Measurements from ENCODE around the gene UBE2D4.
"Not testable (repeated sequence)": the region's sequence is repeated elsewhere in the genome, so short reads cannot be mapped to it uniquely, and the experiment has no call there.

The UBE2D4 gene

GRCh38 chr7:43914795-43915194 lies 11.4 kb upstream of the UBE2D4 start:
- DNase-seq (ENCODE audit: low read depth): no peak

DNA sequence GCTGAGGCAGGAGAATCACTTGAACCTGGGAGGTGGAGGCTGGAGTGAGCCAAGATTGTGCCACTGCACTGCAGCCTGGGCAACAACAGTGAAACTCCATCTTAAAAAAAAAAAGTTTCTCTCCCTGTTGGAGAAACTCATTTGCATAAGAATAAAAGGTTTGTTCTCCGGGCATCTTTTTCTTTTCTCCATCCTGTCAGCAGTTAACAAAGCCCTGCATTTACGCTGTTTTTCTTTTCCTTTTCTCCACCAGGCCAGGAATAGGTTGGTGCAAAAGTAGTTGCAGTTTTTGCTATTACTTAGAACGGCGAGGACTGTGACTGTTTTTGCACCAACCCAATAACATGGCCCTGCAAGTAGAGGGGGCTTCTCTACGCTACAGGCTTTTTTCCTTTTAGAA lies 10.3 kb upstream of the UBE2D4 start:
- DNase-seq (ENCODE audit: low read depth): no peak

DNA sequence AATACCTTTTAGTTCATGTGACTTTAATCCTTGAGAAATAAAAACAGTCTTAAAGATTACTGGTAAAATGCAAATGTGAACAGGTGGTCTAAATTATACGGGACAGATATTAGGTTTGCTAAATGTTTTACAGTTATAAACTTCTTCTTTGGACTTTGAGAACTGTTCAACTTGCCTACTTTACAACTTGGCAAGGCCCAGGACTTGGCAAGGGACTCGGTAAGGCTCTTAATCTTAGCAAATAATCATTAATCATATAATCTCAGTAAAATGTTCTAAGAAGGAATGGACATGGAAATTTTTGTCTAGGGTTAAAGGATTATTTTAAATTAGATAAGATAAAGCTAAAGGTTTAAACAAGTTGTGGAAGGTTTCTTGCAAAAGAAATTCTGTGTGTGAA lies 4.8 kb upstream of the UBE2D4 start:
- DNase-seq (ENCODE audit: low read depth): no peak

GRCh38 chr7:43922726-43923125 lies 3.5 kb upstream of the UBE2D4 start:
- DNase-seq (ENCODE audit: low read depth): no peak

DNA sequence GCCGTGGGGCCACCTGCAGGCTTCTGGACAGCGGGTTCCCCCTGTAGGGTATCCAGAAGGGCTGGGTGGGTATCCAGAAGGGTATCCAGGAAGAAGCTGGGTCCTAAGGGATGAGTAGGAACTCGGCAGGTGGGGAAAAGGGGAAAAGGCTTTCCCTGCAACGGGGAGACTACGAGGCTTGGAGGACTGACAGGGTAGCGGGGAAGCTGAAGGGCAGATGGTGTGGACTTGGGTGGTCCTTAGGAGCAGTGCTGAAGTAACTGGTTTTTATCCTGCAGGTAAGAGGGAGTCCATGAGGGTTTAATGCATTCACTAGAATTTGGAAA lies 525 bp downstream of the UBE2D4 start:
- no peak for DNase-seq (ENCODE audit: low read depth)

- DNase-seq (ENCODE audit: low read depth): no peak
Measured at GRCh38 chr7:43927810-43928209, 1.6 kb downstream of the UBE2D4 start.

GRCh38 chr7:43929529-43930457 lies 3.6 kb downstream of the UBE2D4 start:
- no peak for DNase-seq (ENCODE audit: low read depth)

DNA sequence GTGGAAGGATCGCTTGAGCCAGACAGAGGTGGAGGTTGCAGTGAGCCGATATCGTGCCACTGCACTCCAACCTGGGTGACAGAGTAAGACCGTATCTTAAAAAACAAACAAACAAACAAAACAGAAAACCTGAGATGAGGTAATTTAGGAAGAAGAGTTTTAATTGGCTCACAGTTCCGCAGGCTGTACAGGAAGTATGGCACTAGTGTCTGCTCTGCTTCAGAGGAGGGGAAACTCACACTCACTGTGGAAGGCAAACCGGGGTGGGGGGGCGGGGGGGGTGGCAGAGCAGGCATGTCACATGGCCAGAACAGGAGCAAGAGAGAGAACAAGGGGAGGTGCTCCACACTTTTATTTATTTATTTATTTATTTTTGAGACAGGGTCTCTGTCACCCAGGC lies 5.1 kb downstream of the UBE2D4 start:
- DNase-seq (ENCODE audit: low read depth): no peak

- DNase-seq (ENCODE audit: low read depth): no peak
Measured at GRCh38 chr7:43933902-43934560, 7.8 kb downstream of the UBE2D4 start.

DNA sequence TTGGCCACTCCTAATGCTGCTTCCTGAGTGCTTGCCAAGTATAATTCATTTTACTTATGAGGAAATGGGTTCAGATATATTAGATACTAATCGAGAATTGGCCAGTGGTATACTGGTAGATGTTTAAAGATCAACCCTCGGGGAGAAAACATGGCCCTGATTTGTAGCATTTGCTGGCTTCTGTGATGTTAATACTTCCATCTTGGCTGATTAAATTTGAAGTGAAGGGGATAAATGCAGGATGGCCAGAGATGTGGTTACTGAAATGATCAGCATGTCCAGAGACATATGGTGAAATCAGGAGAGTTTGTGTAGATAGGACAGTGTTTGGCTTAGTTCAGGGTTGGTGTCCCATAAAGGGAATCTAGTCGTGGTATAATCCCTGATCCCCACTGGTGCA lies 11.2 kb downstream of the UBE2D4 start:
- DNase-seq (ENCODE audit: low read depth): no peak

- no peak for DNase-seq (ENCODE audit: low read depth)
Measured at GRCh38 chr7:43938892-43939482, 12.8 kb downstream of the UBE2D4 start.

DNA sequence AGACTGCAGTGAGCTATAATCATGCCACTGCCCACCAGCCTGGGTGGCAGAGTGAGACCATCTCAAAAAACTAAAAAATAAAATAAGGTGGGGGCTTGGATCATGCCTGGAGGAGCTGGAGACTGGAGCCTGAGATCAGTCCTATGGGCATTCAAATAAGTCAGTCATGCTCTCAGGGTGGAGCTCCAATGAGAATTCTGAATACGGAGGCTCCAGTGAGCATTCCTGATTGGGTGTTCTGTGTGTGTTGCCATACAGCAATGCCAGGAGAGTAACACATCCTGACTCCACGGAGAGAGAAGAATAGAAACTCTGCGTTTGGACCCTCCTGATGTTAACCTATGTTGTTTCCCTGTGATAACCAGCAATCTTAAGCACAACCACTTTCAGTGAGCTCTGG lies 16.0 kb downstream of the UBE2D4 start:
- DNase-seq (ENCODE audit: low read depth): no peak

- DNase-seq (ENCODE audit: low read depth): no peak
Measured at GRCh38 chr7:43942997-43943396, 16.8 kb downstream of the UBE2D4 start.

DNA sequence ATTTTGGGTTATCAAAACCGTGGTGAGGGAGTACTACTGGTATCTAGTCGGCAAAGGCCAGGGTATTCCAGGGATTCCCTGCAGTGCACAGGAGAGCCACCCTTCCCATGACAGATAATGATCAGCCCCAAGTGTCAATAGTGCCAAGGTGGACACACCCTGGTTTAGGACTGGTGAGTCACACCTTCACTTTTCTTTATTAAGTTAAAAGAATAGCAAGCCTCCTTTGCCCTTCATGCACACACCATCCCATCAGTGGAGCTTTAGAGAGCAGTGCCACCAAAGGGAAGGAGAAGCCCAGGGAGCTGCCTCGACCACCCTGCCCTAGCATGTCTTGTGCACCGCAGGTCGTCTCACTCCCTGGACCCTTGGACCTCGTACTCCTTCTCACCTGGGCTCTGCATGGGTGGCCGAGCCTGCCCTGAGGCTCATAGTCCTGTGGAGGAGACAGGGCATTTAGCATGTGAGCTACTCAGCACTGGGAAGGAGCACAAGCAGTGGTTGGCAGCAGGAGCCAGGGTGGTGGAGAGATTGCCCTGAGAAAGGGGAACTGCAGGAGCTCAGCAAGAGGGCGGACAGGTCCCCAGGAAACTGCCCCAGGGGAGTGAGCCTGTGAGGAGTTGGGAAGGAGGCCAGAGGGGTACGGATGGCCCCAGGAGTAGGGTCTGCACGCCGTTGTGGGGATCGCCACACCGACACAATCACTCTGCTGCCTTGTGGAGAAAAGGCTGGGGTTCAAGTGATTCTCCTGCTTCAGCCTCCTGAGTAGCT lies 17.4 kb downstream of the UBE2D4 start:
- DNase-seq (ENCODE audit: low read depth): no peak

DNA sequence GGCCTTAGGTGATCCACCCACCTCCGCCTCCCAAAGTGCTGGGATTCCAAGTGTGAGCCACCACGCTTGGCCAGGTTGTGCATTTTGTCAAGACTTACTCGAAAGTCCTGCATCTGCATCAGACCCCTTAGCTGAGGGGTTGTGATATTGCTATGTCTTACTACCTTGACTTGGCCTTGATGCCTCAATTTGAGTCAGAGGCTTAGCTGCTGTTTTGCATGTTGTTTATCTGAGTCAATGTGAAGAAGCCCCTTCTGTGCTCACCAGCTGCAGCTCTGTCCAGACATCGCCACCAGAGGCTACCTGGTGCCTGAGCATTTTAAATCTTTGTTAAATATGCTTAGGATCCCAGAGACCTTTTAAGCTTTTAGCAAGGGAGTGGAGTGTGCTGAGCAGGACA lies 18.1 kb downstream of the UBE2D4 start:
- no peak for DNase-seq (ENCODE audit: low read depth)

DNA sequence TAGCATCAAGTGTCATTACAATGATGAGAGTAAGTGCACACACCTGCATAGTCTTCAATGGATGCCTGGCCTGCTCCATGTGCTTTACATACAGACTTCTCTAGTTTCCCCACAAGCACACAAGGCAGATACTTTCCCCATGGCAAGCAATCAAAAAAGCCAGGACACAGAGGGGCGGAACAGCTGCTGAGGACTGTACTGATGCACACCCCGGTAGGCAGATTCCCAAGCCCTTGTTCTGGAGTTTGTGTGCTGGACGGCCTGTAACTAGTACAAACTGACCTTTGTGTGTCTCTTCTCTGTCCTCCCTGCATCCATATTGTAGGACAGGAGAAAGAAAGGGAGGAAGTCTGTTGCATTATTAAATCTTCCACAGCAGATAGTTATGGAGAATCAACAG lies 25.8 kb downstream of the UBE2D4 start:
- DNase-seq (ENCODE audit: low read depth): no peak

- no peak for DNase-seq (ENCODE audit: low read depth)
Measured at GRCh38 chr7:43953071-43953470, 26.8 kb downstream of the UBE2D4 start.

DNA sequence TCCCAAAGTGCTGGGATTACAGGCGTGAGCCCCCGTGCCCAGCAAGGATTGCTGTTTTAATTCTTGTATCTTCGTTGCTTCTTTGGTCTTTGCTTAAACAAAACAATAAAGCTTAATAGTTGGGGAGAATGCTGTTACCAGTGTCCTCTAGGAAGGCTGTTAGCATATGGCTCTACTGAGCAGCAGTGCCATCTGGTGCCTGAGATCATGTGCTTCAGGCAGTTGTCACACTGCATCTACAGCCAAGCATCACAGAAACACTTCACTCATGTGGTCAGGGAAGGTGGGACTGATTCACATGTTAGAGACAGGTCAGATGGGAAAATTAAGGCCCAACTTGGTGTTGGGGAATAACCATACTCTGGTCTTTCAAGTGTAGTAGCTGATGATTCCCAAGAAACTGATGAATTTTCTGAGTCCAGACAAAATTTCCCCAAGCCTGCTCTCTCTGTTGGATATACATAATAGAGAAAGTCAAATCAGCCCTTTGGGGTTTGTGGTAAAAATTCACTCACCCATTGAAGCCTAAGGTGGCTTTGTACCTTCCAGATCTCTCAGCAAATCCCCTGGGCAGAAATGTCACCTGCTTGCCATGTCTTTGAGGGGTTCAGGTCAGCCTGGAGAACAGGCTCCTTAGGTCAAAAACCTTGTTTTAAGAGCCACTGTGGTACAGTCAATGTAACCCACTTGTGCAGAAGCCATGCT lies 28.4 kb downstream of the UBE2D4 start:
- DNase-seq (ENCODE audit: low read depth): peak; percentile 17

GRCh38 chr7:43956027-43956426 lies 29.8 kb downstream of the UBE2D4 start:
- no peak for DNase-seq (ENCODE audit: low read depth)

DNA sequence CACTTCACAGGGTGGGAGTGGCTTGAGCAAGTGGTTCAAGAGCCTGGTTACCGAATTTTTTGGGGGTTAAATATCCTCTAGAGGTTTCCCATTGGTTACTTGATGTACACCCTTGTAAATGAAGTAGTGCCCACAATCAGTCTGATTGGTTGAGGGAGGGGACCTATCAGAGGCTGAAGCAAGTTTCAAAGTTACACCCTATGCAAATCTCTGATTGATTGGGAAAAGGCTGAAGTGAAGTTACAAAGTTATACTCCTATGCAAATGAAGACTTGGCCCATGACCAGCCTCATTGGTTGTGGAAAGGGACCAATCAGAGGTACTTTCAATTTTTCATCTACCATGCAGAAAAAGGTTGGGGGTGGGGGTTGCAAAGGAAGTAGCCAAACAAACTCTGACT lies 34.7 kb downstream of the UBE2D4 start:
- no peak for DNase-seq (ENCODE audit: low read depth)

- not testable (repeated sequence) for DNase-seq (ENCODE audit: low read depth)
Measured at GRCh38 chr7:43966392-43966791, 40.2 kb downstream of the UBE2D4 start.
